GM10266 (cell line): ENCODE results near the gene MRFAP1.
A peak's percentile ranks its signal among the peaks of the same experiment; 100 is the strongest.

ENCODE experiments used
- DNase-seq: peaks from one replicate; pipeline ENCODE4 v3.0.0; 2012; ENCODE audit errors: extremely low spot score
- CTCF ChIP-seq: IDR thresholded peaks from 2 replicates; pipeline ENCODE4 v1.5.1; 2012; ENCODE audit warnings: mild to moderate bottlenecking, low read depth; ENCODE audit not compliant: control insufficient read depth, insufficient read depth; ENCODE audit errors: missing control alignments

MRFAP1 gene

DNA sequence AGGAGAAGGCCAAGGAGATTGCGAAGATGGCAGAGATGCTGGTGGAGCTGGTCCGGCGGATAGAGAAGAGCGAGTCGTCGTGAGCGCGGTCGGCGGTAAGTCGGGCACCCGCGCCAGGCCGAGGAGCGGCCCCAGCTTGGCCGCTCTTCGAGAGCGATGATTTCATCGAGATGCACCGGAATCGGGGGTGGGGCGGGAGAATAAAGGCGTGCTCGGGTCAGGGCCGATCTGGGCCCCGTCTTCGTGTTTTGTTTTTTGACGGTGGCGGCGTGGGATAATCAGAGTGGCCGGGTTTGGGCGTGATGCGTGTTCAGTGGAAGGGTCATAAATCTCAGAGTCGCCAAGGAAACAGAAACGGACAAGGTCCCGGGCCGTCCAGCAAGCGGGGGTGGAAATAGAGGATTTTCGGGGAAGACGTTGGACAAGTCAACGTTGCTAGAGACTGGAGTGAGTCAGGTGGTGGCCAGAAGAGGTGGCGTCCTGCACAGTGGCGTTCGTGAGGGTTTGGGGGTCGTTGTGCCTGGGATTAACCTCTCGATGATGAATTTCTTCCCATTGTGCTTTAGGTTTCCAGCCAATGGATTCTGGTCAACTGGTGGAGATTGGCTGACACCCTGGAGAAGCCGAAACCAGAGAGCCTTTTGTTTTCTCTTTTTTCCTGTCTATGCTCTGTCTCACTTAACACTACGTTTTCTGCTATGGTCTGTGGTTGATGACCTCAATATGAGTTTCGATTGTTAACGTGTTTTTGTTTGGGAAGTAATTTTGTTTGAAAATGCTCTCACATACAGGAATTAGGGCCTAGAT, 882 bp downstream of the MRFAP1 start:
- peak; percentile 44 for DNase-seq
- no peak for TF ChIP-seq CTCF

- no peak for DNase-seq
- TF ChIP-seq CTCF: no peak
Measured at GRCh38 chr4:6641971-6642320, 1.5 kb downstream of the MRFAP1 start.

GRCh38 chr4:6643141-6643847, 2.8 kb downstream of the MRFAP1 start:
- no peak for DNase-seq
- no peak for TF ChIP-seq CTCF

GRCh38 chr4:6644792-6645530, 4.5 kb downstream of the MRFAP1 start:
- no peak for DNase-seq
- TF ChIP-seq CTCF: no peak

GRCh38 chr4:6647169-6647568, 6.7 kb downstream of the MRFAP1 start:
- no peak for TF ChIP-seq CTCF
- DNase-seq: no peak

GRCh38 chr4:6647582-6648230, 7.2 kb downstream of the MRFAP1 start:
- no peak for TF ChIP-seq CTCF
- no peak for DNase-seq
